HG03039 (cell line): ENCODE results near the gene TFR2.

ENCODE experiments used
- ATAC-seq: cut with Tn5 transposase; IDR thresholded peaks from one replicate; pipeline ENCODE4 v1.9.1; 2021; ENCODE audit warnings: mild to moderate bottlenecking, moderate library complexity; ENCODE audit not compliant: unreplicated experiment

Gene TFR2

DNA sequence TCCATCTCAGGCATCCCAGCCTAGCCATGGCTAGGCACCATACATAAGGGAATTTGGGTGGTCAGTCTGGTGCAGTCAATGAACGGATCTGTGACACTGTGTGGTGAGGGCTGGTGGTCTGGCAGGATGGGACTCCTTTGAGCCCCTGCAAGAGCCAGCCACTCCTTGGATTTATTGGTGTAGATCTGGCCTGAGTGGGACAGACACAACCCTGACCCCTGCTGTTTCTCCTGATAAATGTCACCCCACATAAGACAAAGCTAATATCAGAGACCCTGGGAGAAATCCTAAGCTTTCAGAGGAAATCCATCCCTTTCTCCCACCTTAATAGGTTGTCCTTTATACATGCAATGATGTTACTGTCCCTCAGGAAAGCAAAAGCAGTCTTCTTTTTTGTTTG, 52.9 kb downstream of the TFR2 start:
- ATAC-seq = no peak

DNA sequence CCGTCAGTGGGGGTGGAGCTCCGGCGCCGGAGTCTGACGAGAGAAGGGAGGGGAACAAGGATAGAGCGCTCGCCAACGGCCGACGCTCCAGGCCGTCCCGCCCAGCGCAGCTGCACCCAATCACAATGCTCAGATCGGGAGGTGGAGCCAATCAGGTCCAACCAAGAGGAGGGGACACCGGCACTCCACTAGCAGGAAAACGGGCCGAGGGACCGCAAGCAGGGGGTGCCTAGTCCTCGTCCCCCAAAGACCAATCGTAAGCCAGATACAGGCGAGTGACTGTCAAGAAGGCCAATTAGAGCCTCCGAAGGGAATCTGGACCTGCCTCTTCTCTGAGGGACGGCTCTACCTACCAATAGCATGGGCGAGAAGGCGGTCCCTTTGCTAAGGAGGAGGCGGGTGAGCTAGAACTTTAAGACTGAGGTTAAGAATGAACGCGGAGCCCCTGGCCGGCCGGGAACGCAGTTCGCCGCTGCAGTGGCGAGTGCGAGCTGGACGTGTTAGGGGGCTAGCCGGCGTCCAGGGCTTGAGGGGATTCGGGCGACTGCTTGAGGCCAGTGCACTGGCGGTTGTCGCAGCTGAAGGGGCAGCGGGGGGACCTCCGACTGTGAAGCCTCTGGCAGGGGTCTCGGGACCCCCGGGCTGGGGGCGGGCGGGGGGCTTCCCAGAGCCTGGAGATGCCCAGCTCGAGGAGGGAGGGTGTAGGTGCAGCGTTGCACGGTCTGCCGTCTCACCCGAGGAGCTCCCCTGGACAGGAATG, 54.9 kb downstream of the TFR2 start, which contains the start of gene FBXO24:
TSS of gene FBXO24 (plus strand) at position 63 of the 760 bp plus-strand sequence. CDS start at position 361, 298 bp downstream.
- peak; percentile 85 for ATAC-seq

DNA sequence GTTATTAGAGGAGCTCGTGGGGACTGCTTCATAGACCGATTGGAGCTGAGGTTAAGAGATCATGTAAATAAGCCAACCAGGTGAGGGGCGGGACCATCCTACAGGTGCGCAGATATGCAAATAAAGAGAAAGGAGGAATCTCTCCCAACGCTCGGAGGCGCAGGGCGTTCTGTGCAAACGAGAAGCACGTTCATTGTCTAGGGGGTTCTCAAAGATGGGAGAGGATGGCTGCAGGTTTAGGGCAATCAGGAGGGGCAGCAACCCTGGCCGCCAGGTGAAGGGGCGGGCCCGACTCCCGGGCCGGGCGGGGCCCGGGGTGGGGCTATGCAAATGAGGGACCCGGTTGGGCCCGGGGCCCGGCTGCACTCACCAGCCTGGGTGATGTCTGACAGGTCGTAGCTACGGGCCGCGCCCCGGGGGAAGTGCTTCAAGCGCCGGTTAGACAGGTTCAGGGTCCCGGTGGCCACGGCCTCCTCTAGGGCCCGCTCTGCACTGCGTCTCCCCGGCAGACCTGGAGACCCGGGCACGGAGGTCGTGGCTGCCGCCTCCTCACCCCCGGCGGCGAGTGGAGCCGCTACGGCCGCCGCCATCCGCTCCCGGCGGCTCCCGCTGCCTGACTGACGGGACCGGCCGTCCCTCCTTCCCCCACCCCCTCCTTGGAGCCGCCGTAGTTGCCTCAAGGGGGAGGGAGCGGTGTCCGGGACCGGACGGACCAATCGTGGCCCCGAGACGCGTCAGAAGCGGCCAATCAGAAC, 55.7 kb downstream of the TFR2 start, which contains the start of gene LRCH4:
TSS of gene LRCH4 (minus strand) at position 619 of the 755 bp plus-strand sequence. CDS start at position 590, 29 bp downstream.
- ATAC-seq = no peak

DNA sequence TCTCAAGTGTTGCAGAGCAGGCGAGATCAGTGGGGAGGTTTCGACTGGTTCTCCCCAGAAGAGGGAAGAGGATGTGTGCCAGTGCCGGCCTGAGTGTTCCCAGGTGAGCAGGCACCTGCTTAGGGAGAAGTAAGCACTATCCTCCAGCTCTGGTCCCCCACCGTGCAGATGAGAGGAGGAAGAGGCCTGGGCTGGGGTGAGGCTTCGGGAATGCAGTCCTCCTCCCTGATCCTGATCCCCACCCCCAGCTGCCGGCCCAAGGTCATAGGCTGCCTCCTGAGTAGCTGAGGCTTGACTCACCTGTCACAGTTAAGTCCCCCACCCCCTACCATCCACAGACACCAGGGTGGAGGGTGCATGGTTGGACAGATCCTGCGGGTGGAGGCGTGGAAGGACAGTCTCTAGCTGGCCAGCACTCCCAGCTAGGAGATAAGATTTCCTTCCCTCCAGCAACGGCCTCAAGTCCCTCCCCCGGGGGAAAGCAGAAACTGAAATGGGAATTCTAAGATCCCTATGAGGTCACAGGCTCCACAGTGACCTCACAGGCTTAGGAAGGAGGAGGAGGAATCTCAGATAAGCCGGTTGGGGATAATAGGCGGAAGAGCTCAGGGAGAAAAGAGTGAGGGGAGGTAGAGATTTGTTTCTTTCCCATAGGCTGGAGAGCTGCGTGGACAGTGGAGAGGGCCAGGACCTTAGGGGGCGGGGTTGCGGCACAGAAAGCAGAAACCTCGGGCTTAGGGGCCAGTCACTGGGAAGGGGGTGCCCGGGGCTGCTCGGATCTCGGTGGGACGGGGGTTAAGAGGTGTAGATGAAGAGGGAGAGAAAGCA, 56.5 kb downstream of the TFR2 start:
- ATAC-seq = no peak

DNA sequence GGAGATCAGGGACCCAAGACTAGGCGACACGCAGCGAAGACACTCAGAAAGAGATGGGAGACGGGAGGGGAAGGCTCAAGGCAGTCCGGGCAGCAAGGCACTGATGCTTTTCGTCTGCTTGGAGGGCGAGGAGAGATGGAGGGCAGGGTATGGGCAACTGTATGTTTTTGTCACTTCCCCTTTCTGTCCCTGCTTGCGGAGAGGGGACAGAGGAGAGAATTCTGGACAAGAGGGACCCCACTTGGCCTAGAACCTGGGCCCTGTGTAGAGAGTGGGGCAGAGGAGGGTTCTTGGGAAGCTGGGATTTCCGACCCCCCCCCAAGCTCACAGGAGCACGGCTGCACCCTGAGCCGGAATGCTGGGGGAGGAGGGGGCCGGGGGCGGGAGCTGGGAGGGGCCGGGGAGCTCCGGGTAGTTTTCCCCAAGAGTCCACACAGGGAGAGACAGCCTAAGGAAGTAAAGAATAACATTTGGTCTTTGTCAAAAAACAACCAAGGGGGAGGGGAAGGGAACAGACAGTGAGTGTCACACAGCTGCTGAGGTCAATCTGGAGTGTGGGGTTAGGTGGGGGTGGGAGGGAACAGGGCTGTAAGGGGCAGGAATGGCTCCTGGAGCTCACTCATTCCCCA, 57.2 kb downstream of the TFR2 start:
- no peak for ATAC-seq

DNA sequence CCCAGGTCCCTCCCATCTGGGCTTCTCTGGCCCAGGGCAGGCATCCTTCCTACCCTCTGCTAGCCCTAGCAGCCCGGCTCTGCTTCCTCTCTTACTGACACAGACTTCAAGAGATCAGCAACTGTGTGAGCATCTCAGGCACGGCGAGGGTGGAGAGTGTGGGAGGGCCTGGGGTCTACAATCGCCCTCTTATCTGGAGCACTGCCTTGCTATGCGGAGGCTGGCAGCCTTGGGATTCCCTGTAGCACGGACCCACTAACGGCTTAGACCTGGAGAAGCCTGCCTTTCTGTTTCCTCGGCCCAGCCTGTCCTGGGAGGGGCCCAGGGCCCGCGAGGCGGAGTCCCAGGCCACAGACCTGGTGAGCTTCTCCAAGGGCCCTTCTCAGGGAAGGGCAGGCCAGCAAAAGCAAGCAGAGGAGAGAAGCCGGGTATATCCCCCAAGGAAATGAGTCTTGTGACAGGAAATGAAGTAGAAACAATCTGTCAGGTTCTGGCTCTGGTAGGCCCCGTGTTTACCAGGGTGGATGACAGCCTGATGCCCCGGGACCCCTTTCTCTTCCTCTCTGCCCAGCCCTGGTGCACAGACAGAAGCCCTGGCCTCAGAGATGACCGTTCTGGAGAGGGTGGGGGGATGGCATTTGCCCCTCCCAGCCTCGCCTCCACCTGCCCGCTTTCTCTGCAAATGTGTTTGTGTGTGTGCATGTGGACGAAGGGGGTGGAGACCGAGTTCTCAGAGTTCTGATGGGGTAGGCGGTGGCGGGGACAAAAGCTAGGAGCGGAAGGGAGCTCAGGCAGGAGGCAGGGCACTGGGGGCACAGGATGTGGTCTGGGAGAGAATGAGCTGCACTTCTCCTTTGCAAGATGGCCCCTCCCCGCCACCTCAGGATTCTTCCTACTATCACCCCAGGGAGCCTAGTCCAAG, 58.0 kb downstream of the TFR2 start:
- ATAC-seq = no peak

DNA sequence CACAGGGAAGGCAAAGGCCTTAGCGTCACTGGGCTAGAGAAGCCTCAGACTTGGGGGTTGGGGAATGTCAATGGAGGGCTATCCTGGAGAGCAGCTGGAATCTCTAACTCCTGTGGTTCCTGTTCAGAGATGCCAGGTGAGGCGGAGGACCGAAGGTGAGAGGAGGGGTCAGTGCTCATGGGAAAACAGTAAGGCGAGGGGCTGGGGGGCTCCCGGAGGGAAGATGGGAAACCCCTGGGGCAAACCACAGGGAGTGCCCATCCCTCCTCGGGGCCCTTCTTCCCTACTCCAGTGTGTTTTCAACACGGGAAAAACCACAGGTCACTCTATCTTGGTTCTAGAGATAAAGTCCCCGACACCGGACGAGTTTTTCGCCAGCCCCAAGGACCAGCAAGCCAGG, 58.7 kb downstream of the TFR2 start:
- no peak for ATAC-seq

DNA sequence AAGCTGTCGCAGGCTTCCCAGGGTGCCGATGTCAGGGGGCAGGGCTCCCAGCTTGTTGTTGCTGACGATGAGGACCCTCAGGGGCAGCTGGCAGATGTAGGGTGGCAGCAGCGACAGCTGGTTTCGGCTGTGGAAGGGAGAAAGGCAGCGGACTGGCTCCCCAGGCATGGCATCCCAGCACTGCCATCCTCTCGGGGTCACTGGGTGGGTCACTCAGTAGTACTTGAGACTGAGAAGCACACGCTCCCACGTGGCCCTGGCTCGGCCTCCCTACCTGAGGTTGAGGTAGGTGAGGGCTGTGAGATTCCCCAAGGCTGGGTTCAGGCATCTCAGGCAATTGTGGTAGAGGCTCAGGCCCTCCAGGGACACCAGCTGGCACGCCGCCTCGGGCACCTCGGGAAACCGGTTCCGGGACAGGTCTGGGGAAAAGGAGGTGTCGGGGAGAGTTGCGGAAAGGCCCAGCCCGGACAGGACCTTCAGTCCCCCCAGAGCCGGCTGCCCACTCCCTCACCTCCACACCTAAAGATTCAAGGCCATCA, 59.2 kb downstream of the TFR2 start:
- ATAC-seq = no peak

DNA sequence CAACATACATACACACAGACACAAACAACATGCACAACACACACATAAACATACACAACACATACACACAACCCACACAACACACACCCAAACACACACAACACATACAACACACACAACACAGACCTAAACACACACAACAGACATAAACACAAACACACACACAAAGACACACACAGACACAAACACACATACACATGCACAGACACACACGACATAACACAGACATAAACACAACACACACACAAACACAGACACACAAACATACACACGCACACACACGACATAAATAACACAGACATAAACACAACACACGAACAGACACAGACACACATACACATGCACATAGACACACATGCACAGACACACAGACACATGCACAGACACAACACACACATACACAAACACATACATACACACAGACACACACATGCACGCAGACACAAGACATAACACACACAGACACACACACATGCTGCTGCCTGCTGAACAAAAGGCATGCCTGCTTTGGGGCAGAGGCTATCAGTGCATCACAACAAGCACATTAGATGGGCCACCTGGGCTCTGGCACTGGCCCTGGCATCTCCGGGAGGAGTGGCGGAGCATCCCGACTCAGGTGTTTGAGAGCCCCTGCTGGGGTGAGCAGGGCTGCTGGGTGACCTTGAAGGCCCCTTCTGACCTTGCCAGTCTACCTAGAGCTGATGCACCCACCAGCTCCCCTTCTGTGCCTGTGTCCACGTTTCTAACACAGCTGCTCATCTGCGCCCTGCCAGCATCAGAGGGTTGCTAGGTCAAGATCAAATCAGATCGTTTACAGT, 60.7 kb downstream of the TFR2 start:
- no peak for ATAC-seq

DNA sequence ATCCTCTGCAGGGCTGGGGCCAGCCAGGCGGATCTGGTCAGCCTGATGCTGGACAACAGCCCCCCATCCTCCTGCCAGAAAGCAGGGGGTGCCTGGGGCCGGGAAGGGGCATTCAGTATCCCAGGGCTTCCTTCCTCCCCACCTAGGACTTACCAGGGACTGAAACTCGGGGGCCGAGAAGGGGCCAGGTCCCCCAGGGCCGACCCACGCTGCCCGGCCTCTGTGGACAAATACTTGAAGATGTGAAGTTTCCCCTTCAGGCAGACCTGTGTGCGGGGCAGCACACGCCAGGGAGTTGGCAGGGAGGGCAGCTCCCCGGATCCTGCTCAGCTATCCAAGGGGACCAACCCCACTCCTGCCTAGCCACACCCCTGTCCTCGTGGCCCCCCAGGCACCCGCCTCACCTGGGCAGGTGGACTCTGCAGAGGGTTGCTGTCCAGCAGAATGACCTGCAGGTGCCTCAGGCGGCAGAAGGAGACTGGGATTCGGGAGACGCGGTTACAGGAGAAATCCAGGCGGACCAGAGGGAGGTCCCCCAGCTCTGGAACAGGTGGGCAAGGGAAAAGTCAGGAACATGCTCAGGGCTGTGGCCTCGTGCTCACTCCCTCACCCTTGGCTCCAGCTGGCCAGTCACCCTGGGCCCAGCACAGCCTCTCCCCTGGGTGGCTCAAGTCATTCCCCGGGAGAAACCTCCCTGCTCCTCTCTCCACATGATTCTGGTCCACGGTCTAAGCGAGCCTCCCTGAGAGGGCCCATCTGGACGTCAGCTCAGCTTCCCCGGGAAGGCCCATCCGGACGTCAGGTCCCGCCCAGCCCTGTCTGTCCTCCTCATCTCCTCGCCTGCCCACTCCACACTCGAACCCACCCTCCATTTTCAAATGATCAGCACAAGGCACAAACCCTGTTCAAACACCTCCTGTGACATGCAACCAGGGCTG, 62.8 kb downstream of the TFR2 start:
- ATAC-seq = no peak

DNA sequence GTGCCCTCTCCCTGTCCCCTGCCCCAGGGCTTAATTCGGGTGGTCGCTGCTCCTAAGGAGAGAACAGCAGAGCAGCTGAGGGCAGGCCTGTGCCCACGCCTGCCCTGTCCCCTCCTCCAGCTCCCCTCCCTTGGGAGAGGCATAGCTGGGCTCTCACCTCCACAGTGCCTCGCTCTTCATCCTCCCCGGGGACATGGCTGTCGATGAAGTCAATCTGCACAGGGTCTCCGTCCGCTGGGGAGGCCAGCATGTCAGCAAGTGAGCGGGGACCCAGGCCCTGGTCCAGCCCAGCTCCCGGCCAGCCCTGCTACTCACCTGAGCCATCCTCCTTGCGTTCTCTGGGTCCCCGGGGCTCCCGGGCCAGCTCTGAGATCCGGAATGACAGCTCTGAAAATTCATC, 63.8 kb downstream of the TFR2 start:
- ATAC-seq = no peak

DNA sequence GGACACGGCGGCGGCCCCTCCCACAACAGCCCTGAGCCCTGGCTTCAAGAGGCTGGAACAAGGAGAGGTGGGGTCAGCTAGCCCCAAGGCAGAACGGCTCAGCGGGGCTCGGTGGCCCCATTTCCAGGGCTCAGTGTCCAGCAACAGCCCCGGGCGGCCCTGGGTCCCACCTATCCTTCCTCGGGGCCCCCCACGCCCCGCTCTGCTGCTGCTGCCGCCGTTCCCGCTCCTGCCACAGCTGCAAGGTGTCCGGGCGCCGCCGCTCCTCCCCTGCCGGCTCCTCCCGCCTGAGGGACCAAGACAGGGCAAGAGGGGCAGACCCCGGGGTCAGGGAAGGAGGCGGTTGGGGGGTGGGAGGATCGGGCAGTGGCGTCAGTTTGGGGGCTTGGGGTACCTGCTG, 64.2 kb downstream of the TFR2 start:
- ATAC-seq = no peak

DNA sequence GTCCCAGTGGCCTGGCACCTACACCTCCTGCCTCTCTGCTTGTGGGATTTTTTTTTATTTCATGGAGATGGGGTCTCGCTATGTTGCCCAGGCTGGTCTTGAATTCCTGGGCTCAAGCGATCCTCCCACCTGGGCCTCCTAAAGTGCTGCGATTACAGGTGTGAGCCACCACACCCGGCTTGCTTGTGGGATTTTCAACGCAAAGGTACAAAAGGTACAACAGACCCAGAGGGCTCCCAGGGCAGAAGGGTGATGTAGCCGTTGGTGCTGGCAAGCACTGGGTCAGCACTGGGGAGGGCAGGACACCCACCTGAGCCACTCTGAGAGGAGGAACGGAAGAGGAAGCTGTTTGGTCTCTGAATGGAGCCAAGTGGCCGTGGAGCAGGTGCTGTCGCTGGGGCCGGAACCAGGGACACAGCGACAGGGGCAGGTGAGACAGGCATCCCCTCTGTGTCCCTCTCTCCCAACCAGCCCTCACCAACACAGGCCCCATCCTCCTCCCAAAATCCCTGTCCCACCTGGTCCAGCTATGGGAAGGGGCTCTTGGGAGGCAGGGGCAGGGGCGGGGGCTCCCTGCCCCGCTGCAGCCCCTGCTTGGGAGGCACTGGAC, 64.9 kb downstream of the TFR2 start:
- no peak for ATAC-seq

DNA sequence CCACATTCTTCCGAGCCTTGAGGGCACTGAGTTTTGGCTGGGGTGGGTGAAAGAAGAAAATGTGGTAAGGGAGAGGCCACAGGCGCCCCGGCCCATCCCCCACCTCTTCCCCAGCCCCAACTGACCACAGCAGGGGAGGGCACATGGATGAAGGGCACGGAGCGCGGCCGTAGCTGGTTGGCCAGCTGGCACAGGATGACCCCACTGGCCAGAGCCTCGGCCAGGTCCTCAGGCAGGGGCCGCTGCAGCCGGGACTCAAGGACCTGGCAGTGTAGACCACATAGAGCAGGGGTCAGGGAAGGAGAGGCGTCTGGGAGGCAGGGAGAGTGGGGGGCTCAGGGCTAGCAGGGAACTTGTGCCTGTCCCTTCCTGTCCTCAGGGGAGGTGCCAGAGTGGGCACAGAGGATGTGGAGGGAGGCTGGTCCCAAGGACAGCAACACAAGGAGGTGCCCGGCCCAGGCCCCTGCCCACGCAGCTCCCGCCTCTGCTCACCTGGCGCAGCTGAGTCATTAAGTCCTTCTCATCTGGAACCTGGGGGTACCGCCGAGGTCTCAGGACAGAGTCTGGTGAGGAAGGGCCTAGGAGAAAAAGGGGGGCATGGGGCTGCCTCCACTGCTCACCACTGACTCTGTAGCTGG, 65.5 kb downstream of the TFR2 start:
- ATAC-seq = no peak

DNA sequence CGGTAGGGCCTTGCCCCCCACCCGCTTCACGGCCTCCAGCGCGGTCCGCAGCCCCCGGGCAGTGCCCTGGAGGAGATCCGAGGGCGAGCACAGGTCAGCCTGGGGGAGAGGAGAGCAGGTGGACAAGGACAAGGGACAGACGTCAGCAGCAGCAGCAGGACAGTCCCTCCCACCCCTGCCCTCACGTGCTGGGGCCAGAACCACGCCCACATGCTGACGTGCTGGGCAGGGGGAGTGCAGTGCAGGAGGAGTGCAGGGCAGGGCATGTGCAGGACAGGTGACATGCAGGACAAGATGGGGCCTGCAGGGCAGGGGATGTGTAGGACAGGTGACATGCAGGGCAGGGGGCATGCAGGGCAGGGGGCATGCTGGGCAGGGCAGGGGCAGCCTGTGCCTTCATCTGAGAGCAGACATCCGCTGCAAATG, 66.1 kb downstream of the TFR2 start:
- ATAC-seq = no peak

DNA sequence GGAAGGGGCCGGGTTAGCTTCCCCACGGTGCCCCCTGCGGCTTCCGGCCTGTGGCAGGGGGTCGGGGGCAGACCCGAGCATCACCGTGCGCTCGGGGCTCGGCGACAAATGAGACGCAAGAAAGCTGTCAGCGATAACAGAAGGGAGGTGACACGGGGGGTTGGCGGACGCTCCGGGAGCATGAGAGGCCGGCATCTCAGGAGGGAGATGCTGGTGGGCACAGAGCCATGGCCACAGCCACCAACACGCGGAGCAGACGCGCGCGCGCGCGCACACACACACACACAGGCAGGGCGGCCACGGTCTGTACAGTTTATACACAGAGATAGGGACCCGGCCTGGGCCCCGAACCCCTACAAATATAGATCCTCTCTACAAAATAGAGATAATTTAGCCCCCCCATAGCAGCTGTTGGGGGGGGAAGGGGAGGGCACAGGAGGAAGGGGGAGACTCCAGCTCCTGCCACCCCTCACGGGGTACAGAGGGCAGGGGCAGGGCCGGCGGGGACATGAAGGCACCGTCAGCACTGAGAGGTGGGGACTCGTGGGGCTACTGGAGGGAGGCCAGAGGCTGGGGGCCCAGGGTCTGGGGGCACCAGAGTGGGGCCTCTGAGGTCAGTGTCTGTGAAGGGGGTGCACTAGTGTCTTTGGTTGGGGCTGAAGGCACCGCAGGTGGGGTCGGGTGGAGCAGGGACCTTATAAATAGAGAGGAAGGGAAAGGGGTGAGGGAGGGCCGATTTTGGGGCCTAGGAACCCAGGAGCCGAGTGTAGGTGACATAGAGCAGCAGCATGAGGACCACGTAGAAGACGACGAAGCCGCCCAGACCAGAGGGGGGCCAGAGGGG, 66.8 kb downstream of the TFR2 start:
- no peak for ATAC-seq
